CD4-positive, alpha-beta T cell treated with Interleukin-2 at 100 ng/mL for 4 hours (primary cell): ENCODE results near the gene EPHA3.

Experiments
- DNase-seq: peaks from one replicate; pipeline ENCODE4 v3.0.0-alpha.2; 2020; ENCODE audit warnings: low spot score

The EPHA3 gene

DNA sequence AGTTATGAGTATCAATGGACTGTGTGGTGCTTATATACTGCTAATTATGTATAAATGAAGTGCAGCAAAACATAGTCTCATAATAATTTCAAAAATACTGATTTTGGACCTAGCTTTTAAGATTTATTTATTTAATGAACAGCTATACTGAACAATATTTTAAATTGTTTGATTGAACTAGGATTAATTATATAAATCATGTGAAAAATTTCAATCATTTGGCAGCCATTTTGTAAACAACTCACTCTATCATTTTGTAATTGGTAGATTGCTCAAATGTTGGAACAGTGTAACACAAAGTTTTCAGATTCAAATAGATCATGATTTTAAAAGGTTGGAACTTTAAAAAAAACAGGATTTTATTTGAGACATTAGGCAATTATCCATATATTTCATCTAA lies 47.0 kb downstream of the EPHA3 start:
- DNase-seq, result no peak

DNA sequence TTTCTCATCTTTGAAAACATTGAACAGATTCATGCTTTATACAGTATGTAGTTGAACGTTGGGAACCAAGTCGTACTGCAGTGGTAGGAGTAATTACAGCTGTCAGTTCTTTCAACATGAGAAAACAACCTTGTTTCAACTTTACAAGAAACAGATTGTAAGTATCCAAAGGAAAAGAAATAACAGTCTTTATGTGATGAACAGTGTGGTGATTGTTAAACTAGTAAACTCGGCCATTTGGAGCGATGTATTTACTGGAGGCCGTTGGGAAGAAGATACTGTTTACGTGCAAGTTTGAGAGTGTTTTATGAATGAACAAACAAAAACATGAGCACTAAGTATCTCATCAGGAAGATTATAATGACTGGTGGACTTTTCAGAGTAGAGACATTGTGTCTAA lies 48.4 kb downstream of the EPHA3 start:
- no peak for DNase-seq

DNA sequence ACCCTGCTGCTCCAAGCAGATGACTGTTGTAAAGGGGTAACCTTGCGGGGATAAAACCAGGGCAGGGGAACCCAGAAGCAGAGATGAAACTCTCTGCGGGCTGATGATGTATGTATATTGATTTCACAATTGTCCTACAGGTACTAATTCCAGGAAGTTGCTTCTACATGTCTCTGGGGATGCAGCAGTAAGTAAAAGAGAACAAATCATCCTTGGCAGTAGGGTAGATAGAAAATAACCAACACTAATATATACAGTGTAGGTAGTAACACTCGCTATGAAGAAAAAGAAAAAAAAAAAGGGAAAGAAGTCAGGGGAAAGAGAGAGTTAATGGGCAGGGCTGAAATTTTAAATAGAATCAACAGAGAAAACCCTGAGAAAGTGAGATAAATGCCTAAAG lies 50.2 kb downstream of the EPHA3 start:
- DNase-seq, result no peak

DNA sequence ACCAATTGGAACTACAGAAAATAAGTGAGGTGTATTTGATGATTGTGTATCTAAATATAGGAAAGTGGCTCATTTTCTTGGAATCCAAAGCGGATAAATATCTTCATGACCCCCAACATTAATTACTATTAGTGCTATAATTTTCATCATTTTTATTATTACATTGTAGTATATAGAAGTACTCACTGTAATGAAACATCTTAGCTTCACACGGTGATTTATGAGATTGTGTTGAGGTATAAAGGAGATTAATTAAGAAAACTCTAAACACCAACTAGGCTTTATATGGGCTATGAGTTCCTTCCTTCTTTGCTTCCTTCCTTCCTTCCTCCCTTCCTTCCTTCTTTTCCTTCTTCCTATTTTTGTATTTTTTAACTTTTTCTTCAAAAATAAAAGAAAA lies 52.2 kb downstream of the EPHA3 start:
- no peak for DNase-seq

DNA sequence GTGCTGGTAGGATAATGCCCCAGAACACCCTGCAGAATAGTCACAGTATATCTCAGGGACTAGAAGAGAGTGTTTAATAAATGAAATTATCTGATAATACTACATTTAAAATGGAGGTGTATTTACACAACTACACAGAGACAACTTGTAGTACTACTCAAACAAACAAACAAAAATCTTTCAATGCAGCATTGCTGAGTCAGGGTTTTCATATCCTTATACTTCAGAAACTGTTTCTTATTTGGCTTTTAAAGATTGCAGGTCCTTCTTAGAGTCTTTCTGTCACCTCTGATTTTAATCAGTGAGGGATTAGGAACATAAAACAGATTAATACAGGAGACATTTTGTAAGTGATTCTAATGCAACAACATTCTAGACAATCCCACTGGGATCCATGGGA lies 57.4 kb downstream of the EPHA3 start:
- no peak for DNase-seq

DNA sequence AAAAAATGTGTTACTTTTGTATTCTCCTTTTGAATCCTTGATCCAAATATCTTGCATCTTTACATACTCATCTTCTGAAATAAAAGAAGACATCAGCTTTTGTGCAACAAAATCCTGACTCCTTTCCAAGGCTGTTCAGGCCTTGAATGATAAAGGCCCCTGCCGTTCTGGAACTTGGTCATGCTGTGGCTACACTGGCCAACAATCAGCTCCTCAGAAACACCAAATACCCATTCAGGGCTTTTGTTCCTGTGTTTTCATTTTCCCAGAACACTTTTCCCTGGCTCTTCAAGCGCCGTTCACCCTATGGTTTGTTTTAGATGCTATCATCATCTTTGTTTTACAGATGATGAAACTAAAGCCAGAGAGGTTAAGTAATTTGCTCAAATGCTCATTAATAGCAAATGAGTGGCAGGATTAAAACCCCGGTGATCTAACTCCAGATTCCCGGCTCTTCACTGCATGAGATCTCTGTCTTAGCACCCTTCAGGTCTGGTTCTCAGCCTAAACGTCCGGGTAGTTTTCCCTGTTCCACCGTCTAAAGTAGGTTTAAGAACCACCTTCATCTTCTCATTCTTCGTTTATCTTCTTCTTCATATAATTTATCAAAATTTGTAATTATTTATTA lies 58.3 kb downstream of the EPHA3 start:
- no peak for DNase-seq

DNA sequence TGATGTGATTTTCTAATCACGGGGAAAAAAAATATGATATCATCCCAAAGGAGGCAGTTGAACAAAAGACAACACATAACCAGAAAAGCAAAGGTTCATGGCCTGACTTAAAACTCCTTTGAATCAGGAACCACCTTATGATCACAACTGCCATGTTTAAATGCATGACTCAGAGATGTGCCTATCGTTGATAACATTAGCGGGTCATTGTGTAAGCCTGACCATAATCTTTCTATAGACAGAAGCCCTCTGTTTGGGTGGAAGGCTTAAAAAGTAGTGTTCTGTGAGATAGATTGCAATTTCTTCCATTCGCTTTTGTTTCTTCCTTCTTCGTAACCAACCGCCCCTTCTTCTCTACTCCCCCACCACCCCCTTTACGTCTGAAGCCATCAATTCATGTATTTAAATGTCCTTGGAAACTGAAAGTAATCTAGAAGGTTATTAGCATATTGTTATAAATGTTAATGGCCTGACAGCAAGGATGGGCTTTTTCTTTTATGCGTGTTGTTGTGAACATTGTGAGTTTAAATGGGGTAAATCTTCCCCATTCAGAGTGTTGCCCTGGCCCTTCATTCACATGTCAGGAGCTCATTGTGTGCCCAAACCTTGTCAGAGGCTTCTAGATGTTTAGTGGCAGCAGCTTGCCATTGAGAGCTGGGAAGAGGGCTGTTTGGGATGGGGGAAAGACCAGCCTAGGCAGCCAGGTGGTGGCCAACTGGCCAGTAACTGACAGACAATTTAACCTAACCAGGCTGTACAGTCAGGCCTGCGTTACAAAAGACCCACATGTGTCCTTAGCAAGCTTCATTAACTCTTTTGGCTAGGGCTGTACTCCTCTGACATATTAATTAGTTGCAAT lies 64.5 kb downstream of the EPHA3 start:
- no peak for DNase-seq

DNA sequence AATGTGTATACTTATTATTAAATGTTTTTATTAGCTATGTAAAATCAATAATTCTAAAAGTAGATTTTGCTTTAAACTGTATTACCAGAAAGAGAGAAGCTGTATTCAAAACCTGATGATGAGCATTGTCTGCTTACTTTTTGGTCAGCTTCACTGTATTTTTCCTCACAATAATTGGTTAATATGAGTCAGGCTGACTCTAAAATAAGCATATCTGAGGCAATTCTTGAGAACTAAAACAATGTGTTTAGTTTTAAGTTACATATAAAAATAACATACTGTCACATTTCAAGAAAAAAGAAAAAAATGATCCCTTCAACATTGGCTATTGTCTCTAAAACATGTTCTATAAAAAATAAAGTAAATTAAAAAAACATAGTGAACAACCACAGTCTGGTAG lies 66.1 kb downstream of the EPHA3 start:
- no peak for DNase-seq

DNA sequence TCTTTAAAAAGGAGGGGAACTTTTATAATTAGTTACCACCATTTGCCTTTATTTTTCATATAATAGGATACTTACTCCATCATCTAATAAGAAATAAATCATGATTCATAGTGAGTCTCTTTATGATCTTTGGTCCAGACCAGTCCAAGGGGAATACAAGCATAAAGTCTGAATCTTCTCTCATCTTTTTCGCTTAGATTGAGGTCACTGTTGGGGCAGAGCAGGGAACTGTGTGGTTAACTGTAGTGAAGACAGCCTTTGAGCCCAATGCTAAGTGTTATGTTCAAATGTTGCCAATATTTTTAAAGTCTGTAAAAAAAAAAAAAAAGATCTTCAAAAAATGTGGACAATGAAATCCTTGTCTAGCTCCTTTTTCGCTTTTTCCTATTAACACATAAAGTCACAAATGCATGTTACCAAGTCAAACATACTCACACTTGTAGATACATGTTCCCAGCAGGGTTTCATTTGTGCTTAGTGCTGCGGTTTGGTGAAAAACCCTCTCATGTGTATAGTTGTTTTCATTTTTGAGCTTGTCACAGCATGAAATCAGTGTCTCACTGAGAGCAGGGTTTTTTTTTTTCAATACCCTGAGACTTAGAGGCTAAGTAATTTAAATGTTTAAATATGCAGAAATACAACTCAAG lies 72.1 kb downstream of the EPHA3 start:
- DNase-seq, result no peak

DNA sequence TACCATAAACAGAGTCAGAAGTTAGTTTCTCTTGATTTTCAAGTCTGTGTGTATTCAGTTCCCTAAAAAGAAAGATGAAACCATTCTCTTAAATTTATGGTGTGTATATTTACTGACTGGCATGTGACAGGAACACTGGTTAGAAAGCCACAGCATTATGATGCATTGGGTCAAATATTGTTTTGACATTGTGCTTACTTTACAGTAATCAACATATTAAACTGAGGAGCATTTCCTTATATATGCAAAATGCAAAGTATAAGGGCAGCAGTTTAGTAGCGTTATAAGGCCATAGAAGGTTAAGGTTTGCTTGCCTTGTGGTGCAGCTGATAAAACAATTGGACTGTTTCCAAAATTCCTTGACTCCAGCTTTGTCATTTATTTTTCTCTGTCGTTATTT lies 72.9 kb downstream of the EPHA3 start:
- no peak for DNase-seq

DNA sequence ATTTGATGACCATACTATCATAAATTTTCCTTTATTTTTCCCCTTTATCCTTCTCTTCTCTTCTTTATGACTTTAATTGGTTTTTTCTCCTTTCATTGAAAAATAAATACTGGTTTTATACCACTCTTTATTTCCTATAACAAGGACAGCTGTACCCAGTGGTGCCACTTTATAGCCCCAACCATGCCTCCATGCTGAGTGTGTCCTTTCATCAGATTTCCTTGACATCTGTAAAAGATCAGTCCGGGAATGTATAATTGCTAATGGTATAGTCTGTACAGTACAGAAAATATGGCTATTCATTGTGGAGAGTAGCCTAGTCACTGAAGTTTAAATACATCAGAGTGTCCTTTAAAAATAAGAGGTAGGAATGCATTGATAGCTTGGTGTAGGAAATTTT lies 74.6 kb downstream of the EPHA3 start:
- no peak for DNase-seq

DNA sequence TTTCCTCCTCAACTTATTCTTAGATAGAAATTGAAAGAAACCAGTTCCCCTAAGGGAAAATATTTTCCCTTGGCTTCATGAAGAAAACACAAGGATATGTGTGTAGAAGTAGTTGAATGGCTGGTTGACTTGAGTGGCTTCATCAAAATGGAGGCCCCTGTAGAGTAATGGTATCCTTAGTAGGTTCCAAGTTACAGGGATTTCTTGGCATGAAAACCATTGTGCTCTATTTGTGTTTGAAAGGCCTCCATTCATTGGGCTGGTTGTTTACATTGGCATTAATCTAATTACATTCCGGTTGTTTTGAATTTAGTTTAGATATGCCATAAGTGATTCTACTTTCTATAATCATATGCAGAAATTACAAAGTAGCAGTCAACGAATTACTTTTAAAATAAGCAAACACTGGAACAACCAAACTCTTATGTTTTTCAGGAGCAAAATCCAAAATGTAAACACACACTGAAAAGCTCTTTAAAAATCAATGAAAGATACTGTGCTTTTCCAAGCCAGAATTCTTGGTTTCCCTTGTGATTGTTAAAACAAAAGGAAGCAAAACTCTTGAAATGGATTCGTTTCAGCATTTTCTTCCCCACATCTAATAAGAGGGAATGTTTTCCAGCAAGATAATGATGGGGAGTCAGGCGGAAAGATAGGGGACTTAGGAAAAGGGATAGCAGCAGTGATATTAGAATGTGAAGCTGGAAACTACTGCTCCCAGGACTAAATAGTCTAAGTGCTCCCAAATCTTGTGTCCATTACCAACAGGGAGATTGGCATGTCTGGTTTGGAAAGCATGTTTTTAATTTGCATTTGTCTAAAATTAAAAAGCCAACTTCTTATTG lies 77.0 kb downstream of the EPHA3 start:
- DNase-seq, result no peak

DNA sequence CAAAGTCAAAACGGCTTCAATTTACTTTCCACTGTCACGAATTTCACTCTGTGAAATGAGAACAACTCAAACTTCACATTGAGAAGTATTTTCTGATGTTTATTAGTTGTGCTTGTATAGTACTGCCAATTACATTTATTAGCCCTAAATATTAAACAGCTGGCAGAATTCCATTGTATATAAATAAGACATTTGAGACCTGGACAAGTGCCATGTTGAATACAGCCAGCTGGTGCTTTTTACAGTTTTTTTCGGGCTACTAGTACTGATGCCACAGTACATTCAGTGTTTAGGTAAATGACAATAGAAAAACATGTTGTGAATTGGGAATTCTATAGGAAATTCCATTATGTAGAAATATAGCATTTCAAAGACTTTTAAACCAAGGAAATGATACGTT lies 79.0 kb downstream of the EPHA3 start:
- DNase-seq, result no peak

DNA sequence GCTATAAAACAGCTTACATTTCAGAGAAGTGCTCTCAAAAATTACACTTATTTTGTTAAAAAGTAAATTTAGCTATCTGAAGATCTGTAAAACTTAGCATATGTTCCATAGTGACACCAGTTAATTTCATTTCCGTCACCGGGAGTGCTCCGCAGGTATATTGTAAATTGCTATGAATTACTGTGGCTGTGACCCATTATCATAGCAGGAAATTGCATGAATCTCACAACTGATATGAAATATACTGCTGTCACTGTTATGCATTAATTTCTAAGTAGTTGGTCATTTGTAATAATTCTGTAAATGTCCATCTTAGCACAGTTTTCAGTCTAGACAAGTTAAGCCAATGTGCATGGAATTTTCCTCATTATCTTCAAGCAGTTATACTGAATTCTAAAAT lies 91.2 kb downstream of the EPHA3 start:
- DNase-seq, result no peak

DNA sequence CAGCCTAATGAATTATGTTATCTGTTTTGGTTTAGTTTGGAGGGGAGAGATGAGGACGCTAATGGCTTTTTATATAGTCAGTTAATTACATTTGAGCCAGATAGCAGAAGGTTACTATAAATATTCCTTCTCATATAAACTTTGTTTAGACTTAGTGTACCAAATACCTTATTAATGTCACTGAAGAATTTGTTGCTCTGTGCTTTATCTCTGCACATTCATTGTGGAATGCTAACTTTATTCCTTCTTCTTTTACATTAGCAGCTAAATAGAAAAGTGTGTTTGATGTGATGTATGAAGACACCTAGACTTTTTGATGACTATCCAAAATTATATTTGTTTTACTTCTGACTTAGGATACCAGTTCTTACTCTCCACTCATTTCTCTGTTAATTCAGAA lies 105.2 kb downstream of the EPHA3 start:
- DNase-seq, result no peak

DNA sequence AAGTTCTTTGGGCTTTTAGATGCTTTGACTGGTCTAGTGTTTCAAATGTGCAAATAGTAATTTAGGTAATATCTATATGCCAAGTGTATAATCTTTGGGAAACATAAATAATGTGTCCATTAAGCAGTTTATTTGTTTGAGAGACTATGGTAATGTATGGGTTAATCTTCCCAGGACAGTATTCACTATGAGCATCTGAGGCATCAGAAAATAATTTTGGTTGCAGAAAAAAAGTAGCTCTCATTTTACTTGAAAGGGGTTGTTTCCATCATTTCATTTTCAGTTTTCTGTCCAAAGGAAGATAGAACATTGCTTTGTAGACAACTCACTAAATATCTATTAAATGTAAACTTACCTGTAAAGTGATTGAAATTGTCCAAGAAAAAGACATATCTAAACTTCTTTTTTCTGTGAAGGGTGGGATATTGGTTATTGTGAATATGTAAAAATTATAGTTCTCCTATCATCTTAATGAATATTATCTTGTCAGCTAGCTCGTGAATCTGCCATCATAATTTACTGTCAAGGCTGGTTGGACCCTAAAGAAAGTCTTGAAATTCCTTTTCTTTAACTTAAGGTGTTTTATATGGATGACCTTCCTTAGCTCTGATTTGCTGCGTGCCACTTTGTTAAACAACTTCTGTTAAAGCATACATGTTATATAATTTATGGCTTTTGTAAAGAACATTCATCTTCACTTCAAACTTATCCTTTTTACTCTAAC lies 108.8 kb downstream of the EPHA3 start:
- no peak for DNase-seq

DNA sequence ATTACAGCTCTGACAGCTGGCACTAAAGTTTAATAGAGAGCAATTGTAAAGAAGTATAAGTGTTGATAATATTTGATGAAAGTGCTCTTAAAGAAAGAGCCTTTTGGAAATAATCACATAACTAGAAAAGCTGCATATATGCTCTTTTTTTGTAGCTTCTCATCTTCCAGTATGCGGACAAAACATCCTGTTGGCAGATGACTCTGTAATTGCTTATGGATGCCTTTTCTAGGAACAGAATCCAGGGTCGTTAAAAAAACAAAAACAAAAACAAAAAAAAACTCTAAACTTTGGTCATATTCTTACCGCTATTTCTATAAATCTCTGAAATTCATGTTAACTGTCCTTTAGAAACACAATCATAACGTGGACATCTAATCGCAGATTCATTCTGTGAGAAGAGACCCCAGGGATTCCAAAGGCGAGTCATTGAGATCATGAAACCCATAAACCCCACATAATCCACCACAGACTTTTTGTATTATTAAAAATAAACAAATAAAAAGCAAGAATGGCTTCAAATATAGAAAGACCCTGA lies 109.8 kb downstream of the EPHA3 start:
- no peak for DNase-seq

DNA sequence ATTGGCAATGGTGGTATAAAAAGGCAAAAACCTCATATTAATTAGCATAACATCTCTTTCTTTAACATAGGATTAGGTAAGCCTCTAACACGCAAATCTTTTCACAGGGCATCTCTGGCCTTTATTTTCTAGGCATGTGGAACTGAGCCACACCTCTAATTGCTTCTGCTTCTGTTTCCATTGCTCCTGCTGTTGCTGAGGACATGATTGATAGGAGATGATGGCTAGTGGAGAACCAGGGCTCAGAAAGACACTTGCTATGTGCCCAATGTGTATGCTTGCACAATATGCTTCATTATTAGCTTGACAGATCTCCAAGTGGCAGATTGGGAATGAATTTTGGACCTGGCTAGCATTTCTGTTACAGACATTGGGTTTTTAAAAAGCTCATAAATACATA lies 114.5 kb downstream of the EPHA3 start:
- DNase-seq, result no peak

DNA sequence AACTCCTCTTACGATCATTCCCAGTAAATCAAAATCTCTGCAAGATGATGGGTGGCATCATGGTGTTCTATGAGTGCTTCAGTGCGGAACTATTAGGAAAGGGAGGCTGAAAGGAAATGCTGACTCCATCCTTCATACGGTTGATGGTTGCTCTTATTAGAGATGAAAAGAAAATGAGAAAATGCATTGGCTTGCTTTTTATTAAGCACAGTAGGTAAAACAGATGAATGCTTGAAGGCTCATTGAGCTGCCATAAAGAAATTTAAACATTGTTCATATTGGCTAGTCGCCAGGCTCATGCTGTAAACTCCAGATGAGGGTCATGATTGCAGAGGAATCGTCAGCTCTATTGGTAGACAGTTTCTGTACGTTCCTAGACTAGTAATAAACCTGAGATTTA lies 115.8 kb downstream of the EPHA3 start:
- DNase-seq, result no peak

DNA sequence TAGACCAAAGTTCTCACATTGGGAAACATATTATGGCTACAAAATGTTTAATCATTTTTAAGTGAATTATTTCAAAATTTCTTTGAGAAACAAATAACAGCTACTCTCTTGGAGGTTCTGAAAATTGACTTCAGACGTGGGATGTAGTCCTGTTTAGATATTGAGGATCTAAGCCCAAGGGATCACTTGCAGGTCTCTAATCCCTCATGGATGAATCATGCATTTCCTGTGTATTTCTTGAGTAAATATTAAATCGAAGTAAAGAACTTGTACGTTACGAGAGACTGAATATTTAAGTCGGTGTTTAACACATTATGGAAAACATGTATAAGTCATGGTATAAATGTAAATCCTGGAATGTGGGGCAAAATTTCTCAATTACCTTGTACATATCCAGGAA lies 119.8 kb downstream of the EPHA3 start:
- no peak for DNase-seq

DNA sequence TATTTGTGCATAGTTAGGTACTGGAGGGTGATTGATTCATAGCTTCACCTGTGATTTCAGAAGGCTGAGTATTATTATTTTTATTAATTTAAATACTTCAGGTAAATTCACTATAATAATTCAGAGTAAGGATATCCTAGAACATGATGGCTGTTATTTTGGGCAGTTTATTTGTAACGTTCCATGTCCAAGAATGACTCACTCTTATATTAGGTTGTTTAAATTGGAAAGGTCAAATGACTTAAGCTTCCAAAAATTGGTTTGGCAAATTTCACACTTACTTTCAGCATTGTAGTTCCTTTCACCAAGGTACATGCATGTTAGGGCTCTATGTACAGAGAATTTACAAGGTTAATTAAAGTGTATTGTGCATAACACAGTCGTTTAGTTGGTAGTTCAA lies 120.2 kb downstream of the EPHA3 start:
- DNase-seq, result no peak

DNA sequence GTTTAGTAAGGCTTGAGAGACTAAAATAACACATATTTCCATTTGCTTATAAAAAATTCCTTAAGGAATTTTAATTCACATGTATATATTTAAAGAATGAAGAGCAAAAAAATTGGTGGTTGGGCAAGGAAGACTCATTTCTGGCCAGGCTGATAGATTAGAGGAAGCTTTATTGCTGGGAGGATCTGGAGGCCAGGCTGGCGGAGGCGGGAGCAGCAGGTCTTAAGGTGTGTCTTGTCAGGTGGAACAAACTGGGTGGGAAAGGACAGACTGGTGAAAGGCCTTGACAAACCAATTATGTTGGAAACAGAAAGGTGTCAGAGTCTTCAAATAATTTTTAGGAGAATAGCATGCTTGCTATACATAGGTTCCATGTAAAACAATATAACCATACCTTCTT lies 124.7 kb downstream of the EPHA3 start:
- no peak for DNase-seq
